Activated naive CD4-positive, alpha-beta T cell (primary cell): ENCODE results near the gene TMEM129.
"Not testable (repeated sequence)": the region's sequence is repeated elsewhere in the genome, so short reads cannot be mapped to it uniquely, and the experiment has no call there.

Experiments used
- DNase-seq, 4 experiments: peaks; one replicate each; lab custom pipeline; 2025; lab: John Stamatoyannopoulos, UW

TMEM129 gene

GRCh38 chr4:1695913-1696312 is 25.2 kb downstream of the TMEM129 start:
- no peak for DNase-seq

- DNase-seq, result peak; percentile 16 to 69 (median 53)
Measured at GRCh38 chr4:1693131-1693896, 27.8 kb downstream of the TMEM129 start.

GRCh38 chr4:1691737-1692373 is 29.3 kb downstream of the TMEM129 start:
- DNase-seq, result no peak

GRCh38 chr4:1690698-1691097 is 30.4 kb downstream of the TMEM129 start:
- no peak for DNase-seq

- DNase-seq, result no peak
Measured at GRCh38 chr4:1686440-1687036, 34.6 kb downstream of the TMEM129 start.

- DNase-seq, result no peak
Measured at GRCh38 chr4:1685235-1686150, 35.6 kb downstream of the TMEM129 start.

GRCh38 chr4:1684506-1685234 is 36.5 kb downstream of the TMEM129 start:
- DNase-seq, result peak; percentile 82 to 96 (median 90)

GRCh38 chr4:1683736-1684505 is 37.2 kb downstream of the TMEM129 start, which contains the start of gene FAM53A:
FAM53A (minus strand) TSS chr4:1684313; CDS start chr4:1668741, 15,572 bp downstream.
- peak in 2 of 4 experiments; percentile 29 to 35 for DNase-seq

GRCh38 chr4:1683261-1683735 is 37.8 kb downstream of the TMEM129 start:
- DNase-seq, result no peak

GRCh38 chr4:1682860-1683259 is 38.3 kb downstream of the TMEM129 start:
- DNase-seq, result no peak

- DNase-seq, result no peak
Measured at GRCh38 chr4:1678244-1678643, 42.9 kb downstream of the TMEM129 start.

GRCh38 chr4:1676605-1677525 is 44.3 kb downstream of the TMEM129 start:
- no peak for DNase-seq

- no peak for DNase-seq
Measured at GRCh38 chr4:1675802-1676137, 45.4 kb downstream of the TMEM129 start.

GRCh38 chr4:1675136-1675801 is 45.9 kb downstream of the TMEM129 start:
- no peak for DNase-seq

GRCh38 chr4:1674682-1675081 is 46.4 kb downstream of the TMEM129 start:
- no peak for DNase-seq

GRCh38 chr4:1673671-1674070 is 47.5 kb downstream of the TMEM129 start:
- DNase-seq, result no peak

GRCh38 chr4:1671011-1671410 is 50.1 kb downstream of the TMEM129 start:
- DNase-seq, result not testable (repeated sequence)

GRCh38 chr4:1670279-1670678 is 50.8 kb downstream of the TMEM129 start:
- no peak for DNase-seq

GRCh38 chr4:1669850-1670249 is 51.3 kb downstream of the TMEM129 start:
- no peak for DNase-seq
